Progenitor cell of endocrine pancreas (in vitro differentiated cells): ENCODE results near the gene NTRK2. TPM values are rescaled to one million over a fixed set of nuclear protein-coding genes. Genes with fewer than 3 reads are reported as not detected.

Experiments
- DNase-seq: peaks from one replicate; pipeline ENCODE4 v3.0.0; 2021; ENCODE audit warnings: low spot score; ENCODE audit not compliant: unreplicated experiment
- H3K27ac Mint-ChIP-seq: 2 replicates; pipeline ENCODE4 v1.8.0; 2021; ENCODE audit warnings: mild to moderate bottlenecking, moderate library complexity, mixed read lengths
- H3K27me3 Mint-ChIP-seq: 2 replicates; pipeline ENCODE4 v1.8.0; 2021; ENCODE audit warnings: mixed read lengths
- H3K36me3 Mint-ChIP-seq: 2 replicates; pipeline ENCODE4 v1.8.0; 2022; ENCODE audit warnings: mixed read lengths; ENCODE audit not compliant: insufficient read depth
- H3K4me1 Mint-ChIP-seq: 2 replicates; pipeline ENCODE4 v1.8.0; 2021; ENCODE audit warnings: low read depth, mixed read lengths
- H3K4me3 Mint-ChIP-seq: 2 replicates; pipeline ENCODE4 v1.8.0; 2021; ENCODE audit warnings: low read depth, mild to moderate bottlenecking, moderate library complexity, mixed read lengths
- H3K9me3 Mint-ChIP-seq: 2 replicates; pipeline ENCODE4 v1.8.0; 2021; ENCODE audit warnings: low read depth, mixed read lengths
- total RNA-seq: library from RNA; stranded (reverse); gene quantifications from 2 replicates; pipeline ENCODE4 v1.2.1, GENCODE V29; 2021
- TF ChIP-seq, protein P1 (sequence below): fragments of 200-600 bp; sonication (generic); IDR thresholded peaks from one replicate; pipeline ENCODE4 v1.5.0; 2021; ENCODE audit warnings: antibody characterized with exemption, mild to moderate bottlenecking; ENCODE audit not compliant: unreplicated experiment

The NTRK2 gene
- total RNA-seq, 1 donor from 2014 or later, result 4.7 TPM

DNA sequence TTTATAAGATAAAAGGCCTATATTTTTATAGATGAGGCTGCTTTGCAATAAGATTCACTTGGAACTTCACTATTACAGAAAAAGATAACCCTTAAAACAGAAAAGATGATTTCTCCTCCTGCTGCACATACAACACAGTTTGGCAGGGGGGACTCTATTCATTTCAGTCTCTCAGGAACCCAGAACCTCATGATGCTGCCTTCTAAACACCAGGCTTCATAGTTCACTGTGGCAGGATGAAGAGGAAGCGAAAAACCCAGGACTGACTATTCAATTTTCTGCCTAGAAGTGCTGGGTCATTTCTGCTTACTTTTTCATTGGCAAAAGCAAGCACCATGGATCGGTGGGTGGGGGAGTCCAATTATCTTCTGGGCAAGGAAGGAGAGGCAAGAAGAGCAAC is 179.5 kb downstream of the NTRK2 start:
- TF ChIP-seq, protein P1, sequence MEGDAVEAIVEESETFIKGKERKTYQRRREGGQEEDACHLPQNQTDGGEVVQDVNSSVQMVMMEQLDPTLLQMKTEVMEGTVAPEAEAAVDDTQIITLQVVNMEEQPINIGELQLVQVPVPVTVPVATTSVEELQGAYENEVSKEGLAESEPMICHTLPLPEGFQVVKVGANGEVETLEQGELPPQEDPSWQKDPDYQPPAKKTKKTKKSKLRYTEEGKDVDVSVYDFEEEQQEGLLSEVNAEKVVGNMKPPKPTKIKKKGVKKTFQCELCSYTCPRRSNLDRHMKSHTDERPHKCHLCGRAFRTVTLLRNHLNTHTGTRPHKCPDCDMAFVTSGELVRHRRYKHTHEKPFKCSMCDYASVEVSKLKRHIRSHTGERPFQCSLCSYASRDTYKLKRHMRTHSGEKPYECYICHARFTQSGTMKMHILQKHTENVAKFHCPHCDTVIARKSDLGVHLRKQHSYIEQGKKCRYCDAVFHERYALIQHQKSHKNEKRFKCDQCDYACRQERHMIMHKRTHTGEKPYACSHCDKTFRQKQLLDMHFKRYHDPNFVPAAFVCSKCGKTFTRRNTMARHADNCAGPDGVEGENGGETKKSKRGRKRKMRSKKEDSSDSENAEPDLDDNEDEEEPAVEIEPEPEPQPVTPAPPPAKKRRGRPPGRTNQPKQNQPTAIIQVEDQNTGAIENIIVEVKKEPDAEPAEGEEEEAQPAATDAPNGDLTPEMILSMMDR, result no peak

DNA sequence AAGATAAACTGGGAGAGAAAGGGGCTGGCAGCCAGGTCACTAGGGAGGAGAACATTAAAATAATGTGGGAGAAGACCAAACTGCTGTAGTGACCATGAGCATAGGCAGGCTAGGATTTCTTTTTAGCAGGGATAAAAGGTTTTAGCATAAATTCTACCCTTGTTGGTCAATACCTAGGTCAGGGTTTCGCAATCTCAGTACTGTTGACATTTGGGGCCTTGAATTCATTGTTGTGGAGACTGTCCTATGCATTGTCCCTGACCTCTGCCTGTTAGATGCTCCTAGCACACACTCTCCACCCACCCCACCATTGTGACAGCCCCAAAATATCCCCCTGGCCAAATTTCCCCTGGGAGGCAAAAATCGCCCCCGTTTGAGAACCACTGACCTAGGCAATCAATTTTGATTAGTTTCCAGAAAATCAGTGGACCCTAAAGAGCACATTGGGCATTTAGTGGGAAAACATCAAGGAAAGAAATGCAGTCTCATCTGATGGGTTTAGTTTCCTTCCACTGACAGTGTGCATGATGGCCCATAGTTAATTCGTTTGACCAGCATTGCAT is 181.4 kb downstream of the NTRK2 start:
- H3K27ac Mint-ChIP-seq, result no peak overlapping the region
- peaks cover 2% of the 10 kb centered on the region for H3K4me1 Mint-ChIP-seq
- no peaks in the 10 kb centered on the region for H3K27me3 Mint-ChIP-seq
- no peaks in the 10 kb centered on the region for H3K36me3 Mint-ChIP-seq
- TF ChIP-seq, protein P1, result no peak
- H3K4me3 Mint-ChIP-seq, result no peak overlapping the region
- no peak for DNase-seq
- no peaks in the 10 kb centered on the region for H3K9me3 Mint-ChIP-seq

More for the DNA sequence above, 179.5 kb downstream of the NTRK2 start:
- H3K27me3 Mint-ChIP-seq, result no peaks in the 10 kb centered on the region
- no peak overlapping the region for H3K27ac Mint-ChIP-seq
- H3K9me3 Mint-ChIP-seq, result peaks cover 4% of the 10 kb centered on the region
- H3K4me1 Mint-ChIP-seq, result peaks cover 2% of the 10 kb centered on the region
- DNase-seq, result no peak
- H3K36me3 Mint-ChIP-seq, result no peaks in the 10 kb centered on the region
- H3K4me3 Mint-ChIP-seq, result no peak overlapping the region

DNA sequence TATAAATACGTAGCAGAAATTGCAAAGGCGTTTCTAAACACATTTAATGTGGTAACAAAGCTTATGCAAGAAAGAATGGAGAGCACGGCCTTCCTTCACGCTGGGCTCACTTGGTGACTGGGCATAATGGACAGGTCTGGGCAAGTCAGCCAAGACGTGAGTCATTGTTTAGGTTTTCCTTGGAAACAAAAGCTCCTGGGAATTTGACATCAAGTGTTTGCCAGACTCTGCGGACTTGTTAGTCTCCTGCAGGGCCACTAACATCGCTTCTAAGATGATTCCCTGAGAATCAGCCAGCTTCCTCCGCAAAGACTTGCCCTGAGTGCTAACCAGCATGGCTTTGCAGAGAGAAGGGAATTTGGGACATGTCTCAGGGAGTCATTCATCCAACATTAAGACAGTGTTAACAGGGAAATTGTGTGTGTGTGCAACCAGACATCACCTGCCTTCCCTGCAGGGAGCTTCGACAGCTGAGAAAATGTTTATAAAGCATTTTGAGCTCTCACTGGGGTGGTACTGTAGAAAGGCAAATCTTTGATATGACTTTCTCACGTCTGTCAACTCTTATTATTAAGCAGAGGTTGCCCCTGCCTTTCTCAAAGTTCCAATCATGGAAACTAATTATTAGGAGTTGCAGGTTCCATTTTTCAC is 182.5 kb downstream of the NTRK2 start:
- peaks cover 2% of the 10 kb centered on the region for H3K4me1 Mint-ChIP-seq
- H3K27me3 Mint-ChIP-seq, result no peaks in the 10 kb centered on the region
- no peaks in the 10 kb centered on the region for H3K36me3 Mint-ChIP-seq
- peak overlapping the region; percentile 27 for H3K27ac Mint-ChIP-seq
- H3K9me3 Mint-ChIP-seq, result no peaks in the 10 kb centered on the region
- no peak for DNase-seq
- H3K4me3 Mint-ChIP-seq, result no peak overlapping the region
- TF ChIP-seq, protein P1, result no peak

DNA sequence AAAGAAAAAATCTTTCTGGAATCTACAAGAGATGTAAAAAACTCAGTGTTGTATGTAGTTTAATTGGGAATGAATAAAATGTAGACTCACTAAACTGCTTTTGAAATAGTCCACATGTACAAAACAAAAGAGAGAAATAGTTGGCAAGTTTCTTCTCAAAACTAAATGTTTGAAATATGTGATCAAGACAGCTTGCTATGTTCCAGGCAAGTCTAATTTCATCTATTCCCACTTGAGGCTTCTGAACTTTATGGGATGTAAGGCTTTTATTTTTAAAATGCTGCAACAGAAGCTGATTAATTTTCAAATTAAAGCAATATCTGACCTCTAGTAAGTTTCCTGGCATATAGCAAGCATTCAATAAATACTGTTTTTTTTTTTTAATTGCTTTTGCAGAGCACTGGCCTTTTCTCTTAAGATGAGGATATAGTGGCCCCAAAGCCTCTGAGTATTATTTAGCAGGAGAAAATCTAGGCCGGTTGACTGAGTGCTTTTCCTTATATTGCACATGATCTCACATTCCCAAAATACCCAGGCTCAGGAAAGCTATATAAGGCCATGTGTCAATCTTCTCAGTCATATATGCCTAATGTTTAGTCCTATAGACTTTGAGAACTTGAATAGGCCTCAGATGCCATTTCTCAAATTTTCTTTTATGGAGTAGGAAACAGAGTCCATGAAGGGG is 183.2 kb downstream of the NTRK2 start:
- Mint-ChIP-seq H3K27ac (no peak overlapping the region), H3K27me3 (no peaks in the 10 kb centered on the region), H3K9me3 (no peaks in the 10 kb centered on the region), H3K36me3 (no peaks in the 10 kb centered on the region), H3K4me3 (no peak overlapping the region), H3K4me1 (peaks cover 2% of the 10 kb centered on the region)
- DNase-seq, result no peak
- TF ChIP-seq, protein P1, result no peak

DNA sequence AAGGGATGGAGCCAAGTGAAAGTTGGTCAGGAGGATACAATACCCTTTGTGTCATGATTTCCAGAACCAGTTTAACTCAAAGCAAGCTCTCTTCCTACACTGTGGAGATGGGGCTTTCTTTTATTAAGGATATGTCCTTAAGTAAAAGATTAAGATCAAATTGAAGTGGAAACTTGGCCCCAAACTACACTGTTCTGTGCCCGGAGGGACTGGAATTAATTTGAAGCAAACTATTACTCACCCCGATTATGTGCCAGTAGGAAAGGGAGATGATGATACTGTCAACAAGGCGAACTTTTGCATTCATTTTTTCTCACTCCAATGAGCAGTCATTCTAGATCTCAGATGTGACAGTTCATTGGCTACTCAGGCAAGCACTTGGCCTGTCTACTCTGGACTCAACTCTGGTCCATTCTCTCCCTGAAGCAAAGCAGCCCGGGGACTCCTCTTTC is 186.7 kb downstream of the NTRK2 start:
- H3K27me3 Mint-ChIP-seq, result peaks cover 3% of the 10 kb centered on the region

More for the DNA sequence above, 186.7 kb downstream of the NTRK2 start:
- Mint-ChIP-seq H3K27ac (no peak overlapping the region), H3K4me3 (no peak overlapping the region), H3K4me1 (no peaks in the 10 kb centered on the region), H3K9me3 (no peaks in the 10 kb centered on the region), H3K36me3 (no peaks in the 10 kb centered on the region)
- DNase-seq, result no peak
- TF ChIP-seq, protein P1, result no peak
